H9 (cell line): Measurements from ENCODE around the gene ZBTB47. TPM values are rescaled to one million over a fixed set of nuclear protein-coding genes. Genes with fewer than 3 reads are reported as not detected.

Experiments
- DNase-seq: peaks from one replicate; pipeline ENCODE4 v3.0.0-alpha.2; 2017
- H2AFZ ChIP-seq: one replicate; pipeline ENCODE4 v1.6.1; 2013; ENCODE audit warnings: mild to moderate bottlenecking, low read length, control low read depth, moderate library complexity
- H2AK5ac ChIP-seq: 2 replicates; pipeline ENCODE4 v1.6.1; 2013; ENCODE audit warnings: low read length, control low read depth, mixed read lengths; ENCODE audit not compliant: insufficient read length
- H2BK120ac ChIP-seq: one replicate; pipeline ENCODE4 v1.6.1; 2013; ENCODE audit warnings: low read depth, mild to moderate bottlenecking, low read length, control low read depth, inconsistent platforms; ENCODE audit not compliant: poor library complexity, severe bottlenecking
- H2BK12ac ChIP-seq: 2 replicates; pipeline ENCODE4 v1.6.1; 2013; ENCODE audit warnings: low read length, control low read depth, mixed read lengths, low read depth; ENCODE audit not compliant: insufficient read length
- H2BK15ac ChIP-seq: 2 replicates; pipeline ENCODE4 v1.6.1; 2013; ENCODE audit warnings: low read depth, low read length, control low read depth
- H2BK20ac ChIP-seq: one replicate; pipeline ENCODE4 v1.6.1; 2013; ENCODE audit warnings: low read depth, mild to moderate bottlenecking, low read length, control low read depth, inconsistent platforms; ENCODE audit not compliant: poor library complexity, severe bottlenecking
- H2BK5ac ChIP-seq: 2 replicates; pipeline ENCODE4 v1.6.1; 2013; ENCODE audit warnings: low read length, control low read depth, mixed read lengths; ENCODE audit not compliant: insufficient read length
- H3K14ac ChIP-seq: 2 replicates; pipeline ENCODE4 v1.6.1; 2013; ENCODE audit warnings: low read length, control low read depth; ENCODE audit not compliant: insufficient read depth
- H3K18ac ChIP-seq: 2 replicates; pipeline ENCODE4 v1.6.1; 2013; ENCODE audit warnings: low read depth, mild to moderate bottlenecking, mixed read lengths, low read length, control low read depth; ENCODE audit not compliant: insufficient read length
- H3K23ac ChIP-seq: 2 replicates; pipeline ENCODE4 v1.6.1; 2013; ENCODE audit warnings: low read length, control low read depth, mixed read lengths, low read depth; ENCODE audit not compliant: insufficient read length
- H3K23me2 ChIP-seq: 2 replicates; pipeline ENCODE4 v1.6.1; 2013; ENCODE audit warnings: low read depth, mild to moderate bottlenecking, mixed read lengths, low read length, control low read depth; ENCODE audit not compliant: insufficient read length, poor library complexity, severe bottlenecking
- H3K27ac ChIP-seq: 2 replicates; pipeline ENCODE4 v1.5.1; 2013; ENCODE audit warnings: low read length, control low read depth, mixed read lengths, low read depth; ENCODE audit not compliant: insufficient read length
- H3K27me3 ChIP-seq: 2 replicates; pipeline ENCODE4 v1.6.1; 2013; ENCODE audit warnings: low read length, control low read depth, inconsistent platforms; ENCODE audit not compliant: insufficient read depth
- H3K4ac ChIP-seq: 2 replicates; pipeline ENCODE4 v1.6.1; 2013; ENCODE audit warnings: low read depth, mild to moderate bottlenecking, control low read depth, inconsistent platforms, low read length, moderate library complexity
- H3K4me1 ChIP-seq: 2 replicates; pipeline ENCODE4 v1.6.1; 2013; ENCODE audit warnings: low read length, control low read depth, inconsistent platforms; ENCODE audit not compliant: insufficient read depth
- H3K4me2 ChIP-seq: 2 replicates; pipeline ENCODE4 v1.6.1; 2013; ENCODE audit warnings: low read length, control low read depth, mixed read lengths; ENCODE audit not compliant: insufficient read length, insufficient read depth
- H3K56ac ChIP-seq: 2 replicates; pipeline ENCODE4 v1.6.1; 2013; ENCODE audit warnings: low read depth, mild to moderate bottlenecking, mixed read lengths, low read length, control low read depth; ENCODE audit not compliant: insufficient read length
- H3K79me1 ChIP-seq: 2 replicates; pipeline ENCODE4 v1.6.1; 2013; ENCODE audit warnings: low read depth, mild to moderate bottlenecking, moderate library complexity, low read length, control low read depth, inconsistent platforms; ENCODE audit not compliant: insufficient read depth, poor library complexity, severe bottlenecking
- H3K79me2 ChIP-seq: 2 replicates; pipeline ENCODE4 v1.6.1; 2013; ENCODE audit warnings: low read length, control low read depth, inconsistent platforms; ENCODE audit not compliant: insufficient read depth
- H3K9ac ChIP-seq: 2 replicates; pipeline ENCODE4 v1.6.1; 2013; ENCODE audit warnings: low read length, control low read depth, mixed read lengths; ENCODE audit not compliant: insufficient read length; ENCODE audit errors: extremely low read depth
- H3K9me3 ChIP-seq: one replicate; pipeline ENCODE4 v1.6.1; 2013; ENCODE audit warnings: low read depth, low read length, inconsistent platforms; ENCODE audit not compliant: control insufficient read depth
- H3T11ph ChIP-seq: one replicate; pipeline ENCODE4 v1.6.1; 2013; ENCODE audit warnings: mild to moderate bottlenecking, low read length, control low read depth, inconsistent platforms
- H4K20me1 ChIP-seq: one replicate; pipeline ENCODE4 v1.6.1; 2013; ENCODE audit not compliant: control insufficient read depth, insufficient read length, insufficient read depth
- H4K5ac ChIP-seq: 2 replicates; pipeline ENCODE4 v1.6.1; 2013; ENCODE audit warnings: low read depth, mild to moderate bottlenecking, mixed read lengths, low read length, control low read depth; ENCODE audit not compliant: insufficient read length
- H4K8ac ChIP-seq: replicated peaks from 2 replicates; pipeline ENCODE4 v1.6.1; 2013; ENCODE audit warnings: low read length, control low read depth, mixed read lengths, low read depth; ENCODE audit not compliant: insufficient read length
- H4K91ac ChIP-seq: 2 replicates; pipeline ENCODE4 v1.6.1; 2013; ENCODE audit warnings: low read depth, mild to moderate bottlenecking, moderate library complexity, mixed read lengths, low read length, control low read depth; ENCODE audit not compliant: insufficient read length
- H3K27ac Mint-ChIP-seq, 3 experiments: 2 replicates in 2 of 3; 3 replicates in 1 of 3; pipeline ENCODE4 v1.8.0; 2020 to 2021; ENCODE audit warnings: mixed read lengths in 3 of 3, mild to moderate bottlenecking in 1 of 3, moderate library complexity in 1 of 3
- H3K27me3 Mint-ChIP-seq: 2 replicates; pipeline ENCODE4 v1.8.0; 2021; ENCODE audit warnings: low read depth, mild to moderate bottlenecking, moderate library complexity, mixed read lengths
- H3K36me3 Mint-ChIP-seq, 3 experiments: 2 replicates in 2 of 3; 3 replicates in 1 of 3; pipeline ENCODE4 v1.8.0; 2020 to 2021; ENCODE audit warnings: low read depth in 3 of 3, mixed read lengths in 3 of 3; ENCODE audit not compliant: insufficient read depth in 1 of 3
- H3K4me1 Mint-ChIP-seq, 2 experiments: 2 replicates each; pipeline ENCODE4 v1.8.0; 2020; ENCODE audit warnings: mixed read lengths in 2 of 2
- H3K4me3 Mint-ChIP-seq, 2 experiments: 2 replicates in 1 of 2; 3 replicates in 1 of 2; pipeline ENCODE4 v1.8.0; 2020 to 2021; ENCODE audit warnings: mild to moderate bottlenecking in 2 of 2, mixed read lengths in 2 of 2, moderate library complexity in 1 of 2
- H3K9me3 Mint-ChIP-seq, 2 experiments: 2 replicates in 1 of 2; 3 replicates in 1 of 2; pipeline ENCODE4 v1.8.0; 2020; ENCODE audit warnings: mild to moderate bottlenecking in 2 of 2, mixed read lengths in 2 of 2, moderate library complexity in 1 of 2
- WGBS: extraction: QIAGEN DNeasy Blood & Tissue Kit; methylation state at CpG from one replicate; pipeline ENCODE4 v1.1.7; 2013; ENCODE audit warnings: missing lambda C conversion rate, low lambda C conversion rate, mixed read lengths; ENCODE audit not compliant: insufficient read length; ENCODE audit errors: extremely low coverage; 5-methylcytosine and 5-hydroxymethylcytosine counted together
- total RNA-seq: library from RNA; stranded (reverse); gene quantifications from 2 replicates; pipeline ENCODE4 v1.2.1, GENCODE V29; 2021
- TF ChIP-seq, protein P1 (sequence below): fragments of 200-600 bp; sonication (generic); conservative IDR thresholded peaks from 3 replicates; pipeline ENCODE4 v1.8.0; 2021; ENCODE audit warnings: antibody characterized with exemption, mild to moderate bottlenecking

ZBTB47 gene
- total RNA-seq, 1 experiment from 2014 or later = 3.6 TPM

DNA sequence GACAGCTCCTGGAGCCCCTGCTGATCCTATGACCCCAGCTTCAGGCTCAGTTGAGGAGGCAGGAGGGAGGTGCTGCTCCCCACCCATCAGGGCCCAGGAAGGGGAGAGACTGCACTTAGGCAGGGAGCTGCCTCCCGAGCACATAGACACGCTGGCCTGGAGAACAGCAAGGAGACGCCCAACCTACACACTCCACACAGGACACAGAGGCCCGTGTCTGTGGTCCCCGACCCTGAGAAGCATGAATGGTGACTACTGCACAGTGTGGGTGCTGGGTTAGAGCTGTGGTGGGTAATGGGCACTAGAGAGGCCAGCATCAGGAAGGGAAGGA lies 50.2 kb downstream of the ZBTB47 start:
- H3K9me3 Mint-ChIP-seq = no peaks in the 10 kb centered on the region
- WGBS = no CpG with 5 or more reads among the region's 5 CpGs

More for the DNA sequence above, 50.2 kb downstream of the ZBTB47 start:
- no peaks in the 10 kb centered on the region for H3K9me3 ChIP-seq
- no peak overlapping the region for H3K18ac ChIP-seq
- H3K27ac Mint-ChIP-seq = peak overlapping the region in 1 of 3 experiments; percentile 24; a peak in 1 of 7 replicates
- no peak overlapping the region for H3K27ac ChIP-seq
- H4K8ac ChIP-seq = no peak overlapping the region
- H3K79me2 ChIP-seq = no peaks in the 10 kb centered on the region
- H3K27me3 Mint-ChIP-seq = peaks cover 2% of the 10 kb centered on the region; the same call in 1 of the 2 replicates
- H3K9ac ChIP-seq = no peak overlapping the region
- H4K5ac ChIP-seq = no peak overlapping the region
- peak; percentile 20 for DNase-seq
- no peaks in the 10 kb centered on the region; the same call in 1 of the 2 replicates for H3K27me3 ChIP-seq
- no peak overlapping the region for H3T11ph ChIP-seq
- H2BK12ac ChIP-seq = no peak overlapping the region
- no peaks in the 10 kb centered on the region for H4K20me1 ChIP-seq
- no peak overlapping the region for H3K4me2 ChIP-seq
- H3K23ac ChIP-seq = no peak overlapping the region
- H3K4ac ChIP-seq = no peak overlapping the region
- H3K36me3 Mint-ChIP-seq = no peaks in the 10 kb centered on the region; a peak in 1 of 7 replicates
- H2BK120ac ChIP-seq = no peak overlapping the region
- no peak overlapping the region for H2BK15ac ChIP-seq
- no peak overlapping the region for H3K4me3 Mint-ChIP-seq
- TF ChIP-seq, protein P1, sequence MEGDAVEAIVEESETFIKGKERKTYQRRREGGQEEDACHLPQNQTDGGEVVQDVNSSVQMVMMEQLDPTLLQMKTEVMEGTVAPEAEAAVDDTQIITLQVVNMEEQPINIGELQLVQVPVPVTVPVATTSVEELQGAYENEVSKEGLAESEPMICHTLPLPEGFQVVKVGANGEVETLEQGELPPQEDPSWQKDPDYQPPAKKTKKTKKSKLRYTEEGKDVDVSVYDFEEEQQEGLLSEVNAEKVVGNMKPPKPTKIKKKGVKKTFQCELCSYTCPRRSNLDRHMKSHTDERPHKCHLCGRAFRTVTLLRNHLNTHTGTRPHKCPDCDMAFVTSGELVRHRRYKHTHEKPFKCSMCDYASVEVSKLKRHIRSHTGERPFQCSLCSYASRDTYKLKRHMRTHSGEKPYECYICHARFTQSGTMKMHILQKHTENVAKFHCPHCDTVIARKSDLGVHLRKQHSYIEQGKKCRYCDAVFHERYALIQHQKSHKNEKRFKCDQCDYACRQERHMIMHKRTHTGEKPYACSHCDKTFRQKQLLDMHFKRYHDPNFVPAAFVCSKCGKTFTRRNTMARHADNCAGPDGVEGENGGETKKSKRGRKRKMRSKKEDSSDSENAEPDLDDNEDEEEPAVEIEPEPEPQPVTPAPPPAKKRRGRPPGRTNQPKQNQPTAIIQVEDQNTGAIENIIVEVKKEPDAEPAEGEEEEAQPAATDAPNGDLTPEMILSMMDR = no peak
- H2BK20ac ChIP-seq = no peak overlapping the region
- H2AFZ ChIP-seq = no peak overlapping the region
- H3K4me1 Mint-ChIP-seq = peaks cover 11 to 22% of the 10 kb centered on the region in 2 experiments
- no peak overlapping the region for H2AK5ac ChIP-seq
- H3K4me1 ChIP-seq = no peaks in the 10 kb centered on the region
- no peaks in the 10 kb centered on the region for H3K79me1 ChIP-seq
- no peak overlapping the region for H2BK5ac ChIP-seq
- H3K56ac ChIP-seq = no peak overlapping the region
- H3K23me2 ChIP-seq = no peaks in the 10 kb centered on the region
- H3K14ac ChIP-seq = no peak overlapping the region
- H4K91ac ChIP-seq = no peak overlapping the region
